ENCODE data around the gene MIX23. TPM values are rescaled to one million over a fixed set of nuclear protein-coding genes. Genes with fewer than 3 reads are reported as not detected.

MIX23 gene
- total RNA-seq, 1 experiment from 2014 or later = 38.3 TPM

DNA sequence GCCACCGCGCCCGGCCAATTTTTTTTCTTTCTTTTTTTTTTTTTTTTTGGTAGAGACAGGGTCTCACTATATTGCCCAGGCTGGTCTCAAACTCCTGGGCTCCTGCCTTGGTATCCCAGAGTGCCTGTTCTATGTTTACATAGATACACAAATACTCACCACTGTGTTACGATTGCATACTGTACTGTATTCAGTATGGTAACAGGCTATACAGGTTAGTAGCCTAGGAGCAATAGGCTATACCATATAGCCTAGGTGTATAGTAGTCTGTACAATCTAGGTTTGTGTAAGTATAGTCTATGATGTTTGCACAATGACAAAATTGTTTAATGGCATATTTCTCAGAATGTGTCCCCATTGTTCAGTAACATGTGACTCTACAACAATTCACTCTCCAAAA, 31.4 kb downstream of the MIX23 start:
- no peak for DNase-seq (ENCODE audit: low spot score)

DNA sequence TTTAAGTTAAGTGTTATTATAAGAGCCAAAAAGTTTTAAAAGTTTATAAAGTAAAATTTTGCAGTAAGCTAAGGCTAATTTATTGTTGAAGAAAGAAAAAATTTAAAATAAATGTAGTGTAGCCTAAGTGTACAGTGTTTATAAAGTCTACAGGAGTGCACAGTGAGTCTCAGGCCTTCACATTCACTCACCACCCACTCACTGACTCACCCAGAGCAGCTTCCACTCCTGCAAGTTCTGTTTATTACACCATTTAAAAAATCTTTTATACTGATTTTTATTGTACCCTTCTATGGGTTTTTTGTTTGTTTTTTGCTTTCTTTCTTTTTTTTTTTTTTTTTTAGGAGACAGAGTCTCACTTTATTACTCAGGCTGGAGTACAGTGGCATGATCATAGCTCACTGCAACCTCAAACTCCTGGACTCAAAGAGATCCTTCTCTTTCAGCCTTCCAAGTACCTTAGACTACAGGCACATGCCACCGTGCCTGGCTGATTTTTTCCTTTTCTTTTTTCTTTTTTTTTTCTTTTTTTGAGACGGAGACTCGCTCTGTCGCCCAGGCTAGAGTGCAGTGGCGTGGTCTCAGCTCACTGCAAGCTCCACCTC, 32.1 kb downstream of the MIX23 start:
- no peak for DNase-seq (ENCODE audit: low spot score)

DNA sequence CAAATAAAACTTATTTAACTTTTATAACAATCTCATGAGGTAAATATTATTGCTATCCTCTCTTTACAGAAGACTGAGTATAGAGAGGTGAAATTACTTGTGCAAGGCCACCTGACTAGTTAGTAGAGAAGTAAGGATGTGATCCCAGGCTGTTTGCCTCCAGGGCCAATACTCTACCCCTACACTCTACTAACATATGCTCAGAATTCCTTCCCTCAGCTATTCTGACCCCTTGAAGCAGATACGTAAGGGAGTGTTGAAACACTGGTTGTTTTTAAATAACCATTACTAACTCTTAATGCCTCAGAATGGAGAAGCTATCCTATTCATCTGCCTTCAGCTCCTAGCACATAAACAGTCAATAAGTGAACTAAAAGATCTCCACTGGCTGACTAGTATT, 33.9 kb downstream of the MIX23 start:
- no peak for DNase-seq (ENCODE audit: low spot score)

DNA sequence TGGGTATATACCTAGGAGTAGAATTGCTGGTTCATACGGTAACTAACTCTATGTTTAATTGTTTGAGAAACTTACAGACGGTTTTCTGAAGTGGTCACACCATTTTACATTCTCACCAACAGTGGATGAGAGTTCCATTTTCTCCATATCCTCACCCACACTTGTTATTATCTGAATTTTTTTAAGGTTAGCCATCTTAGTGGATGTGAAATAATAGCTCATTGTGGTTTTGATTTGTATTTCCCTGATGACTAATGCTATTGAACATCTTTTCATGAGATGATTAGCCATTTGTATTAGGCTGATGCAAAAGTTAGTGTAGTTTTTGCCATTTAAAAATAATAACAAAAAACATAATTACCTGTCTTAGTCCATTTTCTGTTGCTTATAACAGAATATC, 39.4 kb downstream of the MIX23 start:
- DNase-seq (ENCODE audit: low spot score) = no peak

DNA sequence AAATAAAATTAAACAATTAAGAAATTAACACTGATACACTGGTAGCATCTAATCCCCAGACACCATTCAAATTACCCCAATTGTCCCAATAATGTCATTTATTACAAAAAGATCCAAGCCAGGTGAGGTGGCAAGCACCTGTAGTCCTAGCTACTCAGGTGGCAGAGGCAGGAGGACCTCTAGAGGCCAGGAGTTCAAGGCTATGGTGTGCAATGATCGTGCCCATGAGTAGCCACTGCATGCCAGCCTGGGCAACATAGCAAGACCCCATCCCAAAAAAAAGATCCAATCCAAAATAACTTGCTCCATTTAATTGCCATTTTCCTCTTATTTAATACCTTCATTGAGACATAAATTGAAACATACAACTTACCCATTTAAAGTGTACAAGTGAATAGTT, 40.2 kb downstream of the MIX23 start:
- no peak for DNase-seq (ENCODE audit: low spot score)

DNA sequence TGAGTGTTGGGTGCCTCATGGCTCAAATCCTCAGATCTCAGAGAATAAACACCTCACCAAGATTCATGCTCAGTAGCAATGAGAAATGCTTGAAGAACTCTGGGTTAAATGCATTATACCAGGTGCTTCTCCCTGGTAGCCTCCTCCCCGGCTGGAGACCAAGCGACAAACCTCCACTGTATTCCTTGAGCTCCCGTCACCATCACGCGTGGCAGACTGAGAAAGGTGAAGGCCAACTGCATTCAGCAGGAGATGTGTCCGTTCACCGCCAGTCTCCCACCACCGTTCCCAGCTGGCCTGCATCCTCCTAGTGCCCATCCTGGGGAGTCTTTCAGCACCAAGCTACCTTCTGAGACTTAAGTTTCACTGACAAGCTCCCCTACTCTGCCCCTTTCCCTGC, 50.5 kb downstream of the MIX23 start:
- no peak for DNase-seq (ENCODE audit: low spot score)

DNA sequence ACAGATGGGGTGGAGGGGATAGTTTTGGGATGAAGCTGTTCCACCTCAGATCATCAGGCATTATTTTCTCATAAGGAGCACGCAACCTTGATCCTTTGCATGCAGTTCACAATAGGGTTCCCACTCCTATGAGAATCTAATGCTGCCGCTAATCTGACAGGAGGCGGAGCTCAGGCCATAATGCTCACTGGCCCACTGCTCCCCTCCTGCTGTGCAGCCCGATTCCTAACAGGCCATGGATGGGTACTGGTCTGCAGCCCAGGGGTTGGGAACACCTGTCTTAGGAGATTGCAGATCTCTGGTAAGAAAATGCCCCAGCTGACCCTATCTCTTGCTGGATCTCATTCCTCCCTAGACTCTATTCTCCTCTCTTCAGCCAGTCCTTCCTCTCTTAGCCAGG, 51.1 kb downstream of the MIX23 start:
- DNase-seq (ENCODE audit: low spot score) = no peak

DNA sequence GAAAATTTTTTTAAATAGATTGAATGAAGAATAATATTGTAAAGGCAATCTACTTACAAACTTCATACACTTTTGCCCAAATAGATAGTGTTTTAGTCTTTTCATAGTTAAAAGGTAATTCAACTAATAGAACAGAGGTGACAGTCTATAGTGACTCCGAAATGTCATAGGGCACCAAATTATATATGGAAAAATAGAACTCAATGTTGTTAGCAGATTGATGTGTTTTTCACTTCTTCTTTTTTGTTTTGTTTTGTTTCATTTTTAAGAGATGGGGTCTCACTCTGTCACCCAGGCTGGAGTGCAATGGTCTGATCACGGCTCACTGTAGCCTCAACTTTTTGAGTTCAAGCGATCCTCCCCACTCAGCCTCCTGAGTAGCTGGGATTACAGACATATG, 57.3 kb downstream of the MIX23 start:
- no peak for DNase-seq (ENCODE audit: low spot score)

DNA sequence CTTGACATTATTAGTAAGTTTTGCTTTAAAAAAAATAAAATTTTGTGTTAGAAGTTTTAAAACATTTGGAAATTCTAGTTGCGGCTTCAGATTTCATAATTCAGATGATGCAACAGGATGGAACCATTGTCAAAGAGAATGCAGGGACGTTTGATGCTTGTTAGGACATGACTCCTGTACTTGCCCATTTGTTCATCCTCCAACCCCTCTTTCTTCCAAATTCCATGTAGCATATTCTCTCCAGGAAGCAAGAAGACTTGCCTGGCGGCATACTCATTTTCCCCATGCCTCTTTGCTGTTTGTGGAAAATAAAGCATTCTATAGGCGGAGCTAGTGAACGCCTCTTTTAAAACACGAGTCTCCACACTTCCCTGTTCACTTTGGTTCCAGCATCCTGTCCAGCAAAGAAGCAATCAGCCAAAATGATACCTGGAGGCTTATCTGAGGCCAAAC, 58.1 kb downstream of the MIX23 start, which contains the start of gene CSTA:
Gene CSTA (plus strand): TSS at position 378 of the 453 bp plus-strand sequence. CDS start 45 bp downstream, at position 423.
- DNase-seq (ENCODE audit: low spot score) = no peak

DNA sequence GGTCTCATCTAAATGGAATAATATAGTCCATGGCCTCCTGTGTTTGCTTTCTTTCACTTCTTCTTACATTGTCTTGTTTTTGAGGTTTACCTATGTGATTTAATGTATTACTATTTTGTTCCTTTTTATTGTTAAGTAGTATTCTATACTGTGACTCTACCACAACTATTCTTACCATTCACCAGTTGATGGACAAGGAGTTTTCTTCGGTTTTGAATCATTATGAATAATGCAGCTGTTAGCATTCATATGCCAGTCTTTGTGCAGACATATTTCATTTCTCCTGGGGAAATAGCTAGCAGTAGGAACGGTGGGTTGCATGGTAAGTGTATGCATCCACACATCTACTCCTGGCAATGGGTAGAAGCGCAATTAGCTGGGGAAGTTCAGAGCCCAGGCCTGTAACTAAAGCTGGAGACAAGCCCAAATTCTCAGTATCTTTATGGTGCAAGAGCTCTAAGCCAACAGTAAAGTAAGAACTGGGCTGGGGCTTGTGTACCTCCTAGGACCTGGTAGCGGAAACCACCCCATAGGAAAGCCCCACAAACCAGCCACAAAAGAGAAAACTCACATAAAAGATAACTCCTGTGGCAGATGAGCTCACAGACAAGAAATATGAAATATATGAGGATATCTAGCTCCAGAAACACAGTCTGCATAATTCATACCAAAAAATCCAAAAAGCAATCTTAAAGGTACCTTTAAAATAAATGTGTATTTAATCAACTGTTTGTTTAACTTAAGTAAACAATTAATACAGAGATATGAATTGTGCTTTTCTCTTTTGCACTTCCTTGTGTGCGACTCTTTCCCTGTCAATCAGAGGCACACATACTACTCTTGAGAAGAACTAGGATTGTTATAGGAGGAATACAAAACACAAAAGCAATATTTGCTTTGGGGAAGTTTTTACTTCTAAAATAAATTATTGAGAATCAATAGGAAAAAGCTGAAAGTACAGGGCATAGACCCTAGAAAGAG, 60.6 kb downstream of the MIX23 start:
- peak; percentile 28 for DNase-seq (ENCODE audit: low spot score)

DNA sequence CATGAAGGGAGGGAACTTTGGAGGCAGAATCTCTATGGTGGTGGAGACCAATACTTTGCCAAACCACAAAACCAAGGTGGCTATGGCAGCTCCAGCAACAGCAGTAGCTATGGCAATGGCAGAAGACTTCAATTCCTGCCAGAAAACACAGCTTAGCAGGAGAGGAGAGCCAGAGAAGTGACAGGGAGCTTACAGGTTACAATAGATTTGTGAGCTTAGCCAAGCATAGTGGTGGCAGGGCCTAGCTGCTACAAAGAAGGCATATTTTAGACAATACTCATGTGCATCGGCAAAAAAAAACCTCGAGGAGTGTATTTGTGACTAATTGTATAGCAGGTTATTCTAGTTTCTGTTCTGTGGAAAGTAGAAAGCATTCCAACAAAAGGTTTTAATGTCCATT, 64.4 kb downstream of the MIX23 start:
- no peak for DNase-seq (ENCODE audit: low spot score)

DNA sequence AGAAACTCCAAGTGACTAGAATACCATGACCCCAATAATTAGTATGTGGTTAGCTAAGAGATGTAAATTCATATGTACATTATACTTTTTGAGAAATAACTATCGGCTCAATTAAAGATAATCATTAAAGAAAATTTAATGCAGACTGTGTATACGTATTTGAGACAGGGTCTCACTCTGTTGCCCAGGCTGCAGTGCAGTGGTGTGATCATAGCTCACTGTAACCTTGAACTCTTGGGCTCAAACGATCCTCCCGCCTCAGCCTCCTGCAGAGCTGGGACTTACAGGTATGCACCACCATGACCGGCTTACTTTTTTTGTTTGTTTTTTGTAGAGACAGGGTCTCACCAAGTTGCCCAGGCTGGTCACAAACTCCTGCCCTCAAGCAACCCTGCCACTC, 66.7 kb downstream of the MIX23 start:
- no peak for DNase-seq (ENCODE audit: low spot score)

DNA sequence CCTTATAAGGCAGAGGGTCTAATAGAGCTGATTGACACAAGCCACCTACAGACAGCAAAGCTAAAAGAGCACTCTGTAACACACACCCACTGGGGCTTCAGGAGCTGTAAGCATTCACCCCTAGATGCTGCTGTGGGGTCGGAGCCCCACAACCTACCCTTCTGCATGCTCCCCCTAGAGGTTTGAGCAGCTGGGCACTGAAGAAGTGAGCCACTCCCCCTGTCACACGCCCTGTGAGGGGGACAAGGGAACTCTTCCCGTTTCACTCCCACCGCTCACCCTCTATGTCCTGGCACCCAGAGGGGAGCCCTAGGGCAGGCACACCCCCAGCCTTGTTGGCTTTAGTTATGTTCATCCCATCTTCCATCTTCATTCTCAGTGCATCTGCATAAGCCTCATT, 67.4 kb downstream of the MIX23 start:
- DNase-seq (ENCODE audit: low spot score) = no peak

DNA sequence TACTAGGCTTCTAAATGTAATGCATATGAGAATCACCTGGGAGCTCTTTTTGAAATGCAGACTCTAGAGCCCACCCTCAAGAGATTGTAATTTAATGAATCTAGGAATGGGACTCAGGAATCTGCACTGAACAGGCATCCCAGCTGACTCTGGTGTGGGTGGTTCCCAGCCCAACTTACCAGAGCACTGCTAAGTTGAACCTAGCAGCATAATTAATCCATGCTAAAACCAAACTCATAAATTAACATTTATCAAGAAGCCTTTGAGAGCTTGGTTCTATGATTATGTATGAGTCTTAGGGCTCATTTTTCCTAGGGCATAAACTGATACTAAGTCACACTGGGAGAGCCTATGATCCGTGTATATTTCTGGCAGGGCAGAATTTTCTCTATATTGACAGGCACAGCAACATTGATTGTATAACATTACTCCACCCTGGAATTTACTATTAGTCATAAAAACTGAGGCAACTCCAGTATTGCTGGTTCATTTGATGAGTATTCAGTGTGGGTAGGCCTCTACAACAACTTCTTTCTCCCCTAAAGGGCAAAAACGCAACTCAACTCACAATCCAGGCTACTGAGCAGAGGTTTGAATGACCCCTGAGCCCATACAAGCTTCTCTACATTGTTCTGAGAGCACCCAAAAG, 68.7 kb downstream of the MIX23 start:
- peak; percentile 72 for DNase-seq (ENCODE audit: low spot score)

DNA sequence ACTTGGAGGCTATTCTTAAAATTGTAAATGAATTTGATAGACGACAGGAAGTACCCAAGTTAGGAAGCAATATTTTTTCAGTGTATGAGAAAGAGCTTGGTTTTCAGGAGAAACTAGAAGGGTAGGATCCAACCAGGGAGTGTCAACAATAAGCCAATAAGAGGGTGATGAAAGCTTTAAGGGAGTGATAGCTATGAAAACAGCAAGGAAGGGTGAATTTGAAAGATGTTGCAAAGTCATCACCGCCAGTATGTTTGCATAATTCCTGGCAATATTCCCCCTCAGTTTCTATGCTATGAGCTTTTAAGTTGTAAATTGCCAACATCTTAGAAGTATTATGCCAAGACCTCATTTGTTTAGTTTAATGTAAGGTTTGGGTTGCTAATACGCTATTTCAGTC, 69.8 kb downstream of the MIX23 start:
- no peak for DNase-seq (ENCODE audit: low spot score)

DNA sequence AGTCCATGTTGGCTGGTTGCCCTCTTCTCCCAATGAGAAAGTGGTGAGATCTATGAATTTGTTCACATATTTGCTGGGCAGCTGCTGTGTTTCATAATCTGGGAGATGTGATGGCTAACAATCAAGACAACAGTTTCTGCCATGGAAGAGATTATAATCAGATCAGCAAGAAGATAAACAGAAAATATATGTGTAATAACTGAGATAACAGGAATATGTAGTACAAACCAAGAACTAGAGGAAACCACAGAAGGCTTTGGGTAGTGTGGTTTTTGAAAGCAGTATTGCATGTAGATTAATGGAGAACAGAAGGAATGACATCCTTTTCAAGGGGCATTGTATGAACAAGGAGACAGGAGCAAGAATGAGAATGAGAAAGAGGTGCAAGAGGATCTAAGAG, 70.2 kb downstream of the MIX23 start:
- DNase-seq (ENCODE audit: low spot score) = no peak

DNA sequence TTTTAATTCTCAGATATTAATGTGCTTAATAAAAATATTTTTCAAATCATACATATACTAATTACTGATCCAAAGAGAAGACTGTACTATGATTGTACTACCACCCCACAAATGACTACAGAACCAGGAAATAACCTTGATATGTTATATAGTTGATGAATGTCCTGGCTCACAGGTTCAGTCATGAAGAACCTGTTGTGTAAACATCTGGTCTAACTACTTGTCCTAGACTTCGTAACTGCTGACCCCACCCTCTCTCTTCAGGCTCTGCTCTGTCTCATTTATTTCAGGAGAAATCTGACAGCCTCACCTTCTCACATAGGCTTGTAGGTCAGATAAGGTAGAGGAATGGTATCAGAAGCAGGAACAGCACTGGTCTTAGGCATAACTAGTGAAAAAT, 72.7 kb downstream of the MIX23 start:
- peak; percentile 70 for DNase-seq (ENCODE audit: low spot score)

Small RNA genes within 50 kb of the gene (small RNA-seq; reads per million reads assigned to genes)
- gene AC083798.1 = not detected

Other genes with a start within 250 kb of the MIX23 start
- not detected in 2 replicates for gene CASR, start 199.6 kb downstream of the MIX23 start, total RNA-seq (2014; rRNA removed; shearing (Covaris generic))
- not detected in 2 replicates for gene CSTA, start 58.0 kb downstream of the MIX23 start, total RNA-seq (2014; rRNA removed; shearing (Covaris generic))
- 40.5 and 43.3 TPM in 2 replicates for gene FAM162A, start 951 bp upstream of the MIX23 start, total RNA-seq (2014; rRNA removed; shearing (Covaris generic))
- gene WDR5B, start 32.8 kb upstream of the MIX23 start, total RNA-seq (2014; rRNA removed; shearing (Covaris generic)) = 2.6 and 3.9 TPM in 2 replicates
- gene KPNA1, start 131.7 kb upstream of the MIX23 start, total RNA-seq (2014; rRNA removed; shearing (Covaris generic)) = 26.4 and 26.9 TPM in 2 replicates
- 14.6 and 19.9 TPM in 2 replicates for gene PARP9, start 181.1 kb upstream of the MIX23 start, total RNA-seq (2014; rRNA removed; shearing (Covaris generic))
- 13.9 and 18.3 TPM in 2 replicates for gene DTX3L, start 181.1 kb upstream of the MIX23 start, total RNA-seq (2014; rRNA removed; shearing (Covaris generic))
- gene PARP15, start 194.4 kb upstream of the MIX23 start, total RNA-seq (2014; rRNA removed; shearing (Covaris generic)) = not detected in 2 replicates